GM13976 (cell line): ENCODE results near the gene EIF5.

Experiments
- DNase-seq: peaks from one replicate; pipeline ENCODE4 v3.0.0; 2012; ENCODE audit warnings: low spot score
- CTCF ChIP-seq: IDR thresholded peaks from 2 replicates; pipeline ENCODE4 v1.5.1; 2012; ENCODE audit warnings: borderline replicate concordance, mild to moderate bottlenecking; ENCODE audit not compliant: insufficient read depth; ENCODE audit errors: extremely low read depth, missing control alignments, control extremely low read depth
- in situ Hi-C: fragments of 300-500 bp; cut with MboI; formaldehyde crosslinking; loops from one replicate; pipeline ENCODE4 v1.12.0; 2022; ENCODE audit warnings: low sequenced_read_pairs, mixed read lengths, inconsistent platforms; ENCODE audit not compliant: unreplicated experiment

Gene EIF5

GRCh38 chr14:103372552-103373304, 38.7 kb downstream of the EIF5 start:
- in situ Hi-C loops: no loop called here
- TF ChIP-seq CTCF: no peak
- no peak for DNase-seq

- in situ Hi-C loops: no loop called here
- TF ChIP-seq CTCF: no peak
- DNase-seq: no peak
Measured at GRCh38 chr14:103374121-103374520, 40.1 kb downstream of the EIF5 start.

GRCh38 chr14:103377522-103378037, 43.5 kb downstream of the EIF5 start:
- DNase-seq: no peak
- in situ Hi-C loops: no loop called here
- no peak for TF ChIP-seq CTCF

- in situ Hi-C loops: no loop called here
- no peak for DNase-seq
- TF ChIP-seq CTCF: no peak
Measured at GRCh38 chr14:103378038-103378854, 44.2 kb downstream of the EIF5 start.

- in situ Hi-C loops: no loop called here
- no peak for DNase-seq
- no peak for TF ChIP-seq CTCF
Measured at GRCh38 chr14:103380719-103381377, 46.8 kb downstream of the EIF5 start.

GRCh38 chr14:103382376-103382775, 48.3 kb downstream of the EIF5 start:
- in situ Hi-C loops: no loop called here
- TF ChIP-seq CTCF: no peak
- no peak for DNase-seq
